Activated CD4-positive, alpha-beta memory T cell treated with anti-CD3 and anti-CD28 coated beads for 36 hours (primary cell): ENCODE measurements around the gene LARP1B. TPM values are rescaled to one million over a fixed set of nuclear protein-coding genes. Genes with fewer than 3 reads are reported as not detected.
"Not testable (repeated sequence)": the region's sequence is repeated elsewhere in the genome, so short reads cannot be mapped to it uniquely, and the experiment has no call there.

Source experiments
- CTCF ChIA-PET: fragments of 350-600 bp; sonication (Branson Sonifier 250); formaldehyde crosslinking; loops from one replicate; lab custom pipeline; 2021; ENCODE audit warnings: antibody characterized with exemption, inconsistent platforms; lab: Charles Lee
- POLR2A ChIA-PET: fragments of 350-600 bp; sonication (Branson Sonifier 250); formaldehyde crosslinking; loops from one replicate; lab custom pipeline; 2021; ENCODE audit warnings: antibody characterized with exemption; lab: Charles Lee
- DNase-seq: peaks from one replicate; pipeline ENCODE4 v3.0.0-alpha.2; 2020
- H3K27ac Mint-ChIP-seq: one replicate; pipeline ENCODE4 v1.8.0; 2021; ENCODE audit warnings: mixed read lengths
- H3K27me3 Mint-ChIP-seq: one replicate; pipeline ENCODE4 v1.8.0; 2021; ENCODE audit warnings: mixed read lengths
- H3K36me3 Mint-ChIP-seq: one replicate; pipeline ENCODE4 v1.8.0; 2021; ENCODE audit warnings: mixed read lengths
- H3K4me1 Mint-ChIP-seq: one replicate; pipeline ENCODE4 v1.8.0; 2021; ENCODE audit warnings: low read depth, mixed read lengths
- H3K4me3 Mint-ChIP-seq: one replicate; pipeline ENCODE4 v1.8.0; 2021; ENCODE audit warnings: mild to moderate bottlenecking, mixed read lengths
- H3K9me3 Mint-ChIP-seq: one replicate; pipeline ENCODE4 v1.8.0; 2021; ENCODE audit warnings: mixed read lengths
- intact Hi-C: fragments of 100-400 bp; cut with micrococcal nuclease; formaldehyde crosslinking; loops from one replicate; pipeline ENCODE4 v1.15.1; 2023
- total RNA-seq, 2 experiments: library from RNA; stranded (reverse); gene quantifications; one replicate each; pipeline ENCODE4 v1.2.3, GENCODE V29; 2021

LARP1B gene
- total RNA-seq, 2 experiments from 2014 or later = 23.5 to 25.5 TPM

DNA sequence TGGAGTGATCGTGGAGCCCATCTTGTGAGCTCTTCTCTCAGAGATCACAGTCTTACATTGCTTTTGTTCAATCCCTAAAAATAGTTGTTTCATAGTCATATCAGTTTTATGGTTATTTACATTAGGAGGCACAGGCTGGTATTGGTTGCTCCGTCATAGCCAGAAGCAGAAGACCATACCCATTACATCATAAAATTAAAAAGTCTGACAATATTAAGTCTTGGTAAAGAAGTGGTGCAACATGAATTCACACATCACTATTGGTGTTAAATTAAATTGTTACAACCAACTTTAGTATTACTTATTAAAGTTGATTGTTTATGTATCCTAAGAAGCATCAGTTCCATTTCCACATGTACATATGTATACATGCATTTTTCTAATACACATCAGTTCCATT is 84.6 kb downstream of the LARP1B start:
- ChIA-PET CTCF (interaction anchor here (1.0 kb wide), 1 partner anchor 45 kb away, joined by 3 read pairs; no protein-coding TSS in a partner anchor), POLR2A (no interaction called here)
- intact Hi-C loops = no loop called here
- DNase-seq = no peak
- Mint-ChIP-seq H3K27ac (no peak overlapping the region), H3K27me3 (no peaks in the 10 kb centered on the region), H3K4me1 (no peaks in the 10 kb centered on the region), H3K9me3 (peaks cover 18% of the 10 kb centered on the region), H3K4me3 (no peak overlapping the region), H3K36me3 (peaks cover 33% of the 10 kb centered on the region)

DNA sequence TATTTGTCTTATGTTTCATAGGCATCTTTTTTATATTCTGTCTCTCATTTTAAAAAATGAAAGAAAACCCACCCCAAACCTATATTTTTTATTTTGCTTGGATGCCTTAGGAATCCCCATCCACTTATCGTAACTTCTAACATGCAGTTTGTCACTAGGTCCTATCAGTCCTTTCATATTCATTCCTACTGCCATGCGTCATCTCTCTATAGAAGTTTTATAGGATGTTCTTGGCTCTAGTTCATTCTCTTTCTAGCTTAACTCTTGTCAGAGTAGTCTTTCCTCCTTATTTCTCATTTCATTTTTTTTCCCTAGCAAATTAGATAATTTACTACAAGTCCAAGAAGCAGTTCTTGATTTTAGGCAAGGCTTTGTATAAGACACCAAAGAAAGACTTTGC is 92.7 kb downstream of the LARP1B start:
- Mint-ChIP-seq H3K27me3 (no peaks in the 10 kb centered on the region), H3K4me1 (no peaks in the 10 kb centered on the region), H3K9me3 (no peaks in the 10 kb centered on the region), H3K36me3 (peaks cover 13% of the 10 kb centered on the region), H3K4me3 (no peak overlapping the region), H3K27ac (no peak overlapping the region)
- intact Hi-C loops = no loop called here
- POLR2A ChIA-PET = no interaction called here
- CTCF ChIA-PET = no interaction called here
- no peak for DNase-seq

- CTCF ChIA-PET = no interaction called here
- intact Hi-C loops = no loop called here
- POLR2A ChIA-PET = no interaction called here
- H3K27me3 Mint-ChIP-seq = no peaks in the 10 kb centered on the region
- peaks cover 13% of the 10 kb centered on the region for H3K36me3 Mint-ChIP-seq
- H3K27ac Mint-ChIP-seq = no peak overlapping the region
- H3K4me3 Mint-ChIP-seq = no peak overlapping the region
- H3K9me3 Mint-ChIP-seq = no peaks in the 10 kb centered on the region
- no peak for DNase-seq
- no peaks in the 10 kb centered on the region for H3K4me1 Mint-ChIP-seq
Observed at GRCh38 chr4:128155231-128155855, 94.2 kb downstream of the LARP1B start.

- no peaks in the 10 kb centered on the region for H3K9me3 Mint-ChIP-seq
- peaks cover 13% of the 10 kb centered on the region for H3K36me3 Mint-ChIP-seq
- no peaks in the 10 kb centered on the region for H3K27me3 Mint-ChIP-seq
- POLR2A ChIA-PET = no interaction called here
- H3K4me1 Mint-ChIP-seq = no peaks in the 10 kb centered on the region
- no peak overlapping the region for H3K4me3 Mint-ChIP-seq
- CTCF ChIA-PET = no interaction called here
- no peak for DNase-seq
- intact Hi-C loops = no loop called here
- H3K27ac Mint-ChIP-seq = no peak overlapping the region
Observed at GRCh38 chr4:128155874-128156456, 94.9 kb downstream of the LARP1B start.

GRCh38 chr4:128156472-128156871 is 95.4 kb downstream of the LARP1B start:
- CTCF ChIA-PET = not testable (repeated sequence)

DNA sequence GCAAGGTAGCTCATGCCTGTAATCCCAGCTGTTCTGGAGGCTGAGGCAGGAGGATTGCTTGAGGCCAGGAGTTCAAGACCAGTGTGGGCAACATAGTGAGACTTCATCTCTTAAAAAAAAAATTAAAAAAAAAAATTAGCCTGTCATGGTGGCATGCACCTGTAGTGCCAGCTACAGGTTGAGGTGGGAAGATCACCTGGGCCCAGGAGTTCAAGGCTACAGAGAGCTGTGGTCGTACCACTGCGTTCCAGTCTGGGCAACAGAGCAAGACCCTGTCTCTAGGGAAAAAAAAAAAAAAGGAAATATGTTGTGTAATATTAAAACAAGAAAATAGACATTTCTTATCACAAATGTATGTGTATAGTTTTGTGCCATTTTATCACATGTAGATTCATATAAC is 97.8 kb downstream of the LARP1B start:
- Mint-ChIP-seq H3K36me3 (peaks cover 13% of the 10 kb centered on the region), H3K4me1 (no peaks in the 10 kb centered on the region), H3K27ac (no peak overlapping the region), H3K27me3 (no peaks in the 10 kb centered on the region), H3K4me3 (no peak overlapping the region), H3K9me3 (no peaks in the 10 kb centered on the region)
- POLR2A ChIA-PET = interaction anchor here (0.6 kb wide), 1 partner anchor 98 kb away, joined by 3 read pairs; the partner anchor contains the start of gene LARP1B
- CTCF ChIA-PET = no interaction called here
- no peak for DNase-seq
- intact Hi-C loops = no loop called here

More at GRCh38 chr4:128156472-128156871, 95.4 kb downstream of the LARP1B start:
- peaks cover 13% of the 10 kb centered on the region for H3K36me3 Mint-ChIP-seq
- H3K9me3 Mint-ChIP-seq, POLR2A ChIA-PET, DNase-seq, H3K4me1 Mint-ChIP-seq, H3K4me3 Mint-ChIP-seq, H3K27me3 Mint-ChIP-seq, intact Hi-C loops, H3K27ac Mint-ChIP-seq: not testable (repeated sequence)

GRCh38 chr4:128159967-128160366 is 98.9 kb downstream of the LARP1B start:
- DNase-seq = no peak
- intact Hi-C loops = no loop called here
- Mint-ChIP-seq H3K9me3 (no peaks in the 10 kb centered on the region), H3K27ac (no peak overlapping the region), H3K36me3 (peaks cover 13% of the 10 kb centered on the region), H3K4me1 (no peaks in the 10 kb centered on the region), H3K4me3 (no peak overlapping the region), H3K27me3 (no peaks in the 10 kb centered on the region)
- CTCF ChIA-PET = interaction anchor here (1.1 kb wide), 1 partner anchor 91 kb away, joined by 4 read pairs; no protein-coding TSS in a partner anchor
- POLR2A ChIA-PET = no interaction called here

DNA sequence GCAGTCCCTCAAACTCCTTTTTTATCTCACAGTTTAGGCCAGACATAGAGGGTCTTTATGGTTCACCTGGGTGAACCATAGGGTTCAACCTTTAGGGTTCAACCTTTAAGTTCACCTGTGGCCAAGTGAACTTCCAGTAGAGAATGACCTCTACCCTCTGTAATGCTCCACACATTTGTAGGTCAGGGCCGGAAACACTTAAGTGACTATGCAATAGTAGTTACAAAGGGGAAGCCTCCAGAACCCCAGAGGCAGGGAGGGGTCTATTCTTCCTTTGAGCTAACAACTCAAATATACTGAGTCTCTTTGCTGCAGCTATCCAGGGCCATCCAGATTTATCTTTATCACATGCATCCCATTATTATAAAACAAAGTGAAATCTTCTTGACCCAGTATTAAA is 100.0 kb downstream of the LARP1B start:
- CTCF ChIA-PET = no interaction called here

DNA sequence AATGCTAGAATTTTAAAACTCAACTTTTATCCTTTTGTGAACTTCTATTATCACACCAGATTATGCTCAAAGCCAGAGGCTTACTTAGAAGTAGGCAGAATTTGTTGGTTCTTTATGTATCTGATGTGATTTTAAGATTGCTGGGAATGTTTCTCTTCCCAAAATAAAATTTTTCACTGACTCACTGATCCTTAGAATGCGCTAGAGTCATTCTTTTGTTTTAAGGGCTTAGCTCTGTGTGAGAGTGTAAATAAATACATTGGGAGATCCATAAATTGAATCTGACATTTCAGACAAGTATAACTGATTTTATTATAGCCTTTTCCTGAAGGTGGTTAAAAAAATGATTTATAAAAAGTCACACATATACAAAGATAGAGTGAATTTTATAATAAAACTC is 101.3 kb downstream of the LARP1B start:
- POLR2A ChIA-PET = no interaction called here
- intact Hi-C loops = no loop called here
- CTCF ChIA-PET = no interaction called here

More for the DNA sequence above, 100.0 kb downstream of the LARP1B start:
- POLR2A ChIA-PET = no interaction called here
- Mint-ChIP-seq H3K36me3 (peaks cover 4% of the 10 kb centered on the region), H3K4me1 (no peaks in the 10 kb centered on the region), H3K9me3 (no peaks in the 10 kb centered on the region), H3K4me3 (no peak overlapping the region), H3K27me3 (no peaks in the 10 kb centered on the region), H3K27ac (no peak overlapping the region)
- intact Hi-C loops = no loop called here
- DNase-seq = no peak

GRCh38 chr4:128163177-128164117 is 102.3 kb downstream of the LARP1B start:
- no peak overlapping the region for H3K4me3 Mint-ChIP-seq
- ChIA-PET CTCF (no interaction called here), POLR2A (no interaction called here)
- no peaks in the 10 kb centered on the region for H3K27me3 Mint-ChIP-seq
- no peak overlapping the region for H3K27ac Mint-ChIP-seq
- no peaks in the 10 kb centered on the region for H3K4me1 Mint-ChIP-seq
- no peak for DNase-seq
- no peaks in the 10 kb centered on the region for H3K36me3 Mint-ChIP-seq
- H3K9me3 Mint-ChIP-seq = no peaks in the 10 kb centered on the region
- intact Hi-C loops = no loop called here

More for the DNA sequence above, 101.3 kb downstream of the LARP1B start:
- H3K4me3 Mint-ChIP-seq = no peak overlapping the region
- no peak overlapping the region for H3K27ac Mint-ChIP-seq
- no peaks in the 10 kb centered on the region for H3K4me1 Mint-ChIP-seq
- no peaks in the 10 kb centered on the region for H3K36me3 Mint-ChIP-seq
- H3K9me3 Mint-ChIP-seq = no peaks in the 10 kb centered on the region
- no peaks in the 10 kb centered on the region for H3K27me3 Mint-ChIP-seq
- no peak for DNase-seq

DNA sequence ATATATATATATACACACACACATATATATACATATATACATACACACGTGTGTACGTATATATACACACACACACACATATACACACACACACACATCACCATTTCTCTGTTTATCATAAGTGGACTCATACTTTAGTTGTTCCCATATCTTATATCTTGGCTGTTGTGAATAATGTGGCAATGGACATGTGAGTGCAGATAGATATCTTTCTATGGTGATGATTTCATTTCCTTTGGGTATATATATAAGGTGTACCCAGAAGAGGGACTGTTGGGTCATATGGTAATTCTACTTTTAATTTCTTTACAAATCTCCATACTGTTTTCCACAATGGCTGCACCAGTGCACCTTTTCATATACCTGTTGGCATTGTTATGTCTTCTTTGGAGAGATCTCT is 105.9 kb downstream of the LARP1B start:
- Mint-ChIP-seq H3K36me3 (no peaks in the 10 kb centered on the region), H3K27me3 (no peaks in the 10 kb centered on the region), H3K27ac (no peak overlapping the region), H3K4me3 (no peak overlapping the region), H3K4me1 (no peaks in the 10 kb centered on the region), H3K9me3 (no peaks in the 10 kb centered on the region)
- DNase-seq = no peak
- intact Hi-C loops = no loop called here
- POLR2A ChIA-PET = no interaction called here
- CTCF ChIA-PET = no interaction called here

DNA sequence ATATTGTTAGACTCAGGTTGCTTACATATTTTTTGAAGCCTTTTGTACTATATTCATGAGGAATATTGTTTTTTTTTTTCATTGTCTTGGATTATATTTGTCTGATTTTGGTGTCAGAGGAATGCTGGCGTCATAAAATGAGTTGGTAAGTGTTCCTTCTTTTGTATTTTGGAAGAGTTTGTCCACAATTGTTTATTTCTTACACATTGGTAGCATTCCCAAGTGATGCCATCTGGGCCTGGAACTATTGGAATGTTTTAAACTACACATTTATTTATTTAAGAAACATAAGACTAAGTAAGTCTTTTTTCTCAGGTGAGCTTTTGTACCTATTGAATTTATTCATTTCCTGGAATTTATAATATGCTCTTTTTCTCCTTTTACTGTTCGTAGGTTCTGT is 107.6 kb downstream of the LARP1B start:
- H3K36me3 Mint-ChIP-seq = no peaks in the 10 kb centered on the region
- no peak overlapping the region for H3K27ac Mint-ChIP-seq
- no peaks in the 10 kb centered on the region for H3K9me3 Mint-ChIP-seq
- H3K4me1 Mint-ChIP-seq = no peaks in the 10 kb centered on the region
- intact Hi-C loops = no loop called here
- no peaks in the 10 kb centered on the region for H3K27me3 Mint-ChIP-seq
- ChIA-PET POLR2A (no interaction called here), CTCF (no interaction called here)
- no peak for DNase-seq
- no peak overlapping the region for H3K4me3 Mint-ChIP-seq
